CD14-positive monocyte (primary cell): ENCODE results near the gene CCL4. TPM values are rescaled to one million over a fixed set of nuclear protein-coding genes. Genes with fewer than 3 reads are reported as not detected.
A peak's percentile ranks its signal among the peaks of the same experiment; 100 is the strongest.

Source experiments
- DNase-seq, 3 donors: peaks; one replicate each; pipeline ENCODE4 v3.0.0-alpha.2; 2011 to 2022
- H2AFZ ChIP-seq: 2 replicates; pipeline ENCODE4 v1.6.0; 2012; ENCODE audit warnings: mild to moderate bottlenecking, low read depth, low read length, inconsistent platforms; ENCODE audit not compliant: insufficient read depth, poor library complexity, severe bottlenecking
- H3K27ac ChIP-seq, 2 donors: 1 replicate in 1 of 2; 2 replicates in 1 of 2; pipeline ENCODE4 v1.5.1; 2012 to 2013; ENCODE audit warnings: low read length in 2 of 2, control low read depth in 1 of 2, inconsistent platforms in 1 of 2, low read depth in 1 of 2, mild to moderate bottlenecking in 1 of 2
- H3K27me3 ChIP-seq, 2 donors: one replicate each; pipeline versions ENCODE4 v1.6.0 to v1.6.1; 2011 to 2013; ENCODE audit warnings: low read length in 2 of 2; ENCODE audit not compliant: control insufficient read depth in 2 of 2, insufficient read depth in 2 of 2
- H3K36me3 ChIP-seq, 2 donors: replicated peaks in 1 of 2; 1 replicate in 1 of 2; 2 replicates in 1 of 2; pipeline versions ENCODE4 v1.5.1 to v1.6.1; 2012 to 2013; ENCODE audit warnings: low read length in 2 of 2, control low read depth in 1 of 2, inconsistent platforms in 1 of 2, mild to moderate bottlenecking in 1 of 2; ENCODE audit not compliant: insufficient read depth in 2 of 2, control insufficient read depth in 1 of 2
- H3K4me1 ChIP-seq, 2 donors: 1 replicate in 1 of 2; 2 replicates in 1 of 2; pipeline versions ENCODE4 v1.5.1 to v1.6.1; 2012 to 2013; ENCODE audit warnings: low read length in 2 of 2, control low read depth in 1 of 2, inconsistent platforms in 1 of 2, mild to moderate bottlenecking in 1 of 2, moderate library complexity in 1 of 2; ENCODE audit not compliant: insufficient read depth in 2 of 2, control insufficient read depth in 1 of 2
- H3K4me2 ChIP-seq: replicated peaks from 2 replicates; pipeline ENCODE3; 2012; ENCODE audit warnings: low read length, moderate library complexity, mild to moderate bottlenecking; ENCODE audit not compliant: poor library complexity, severe bottlenecking; ENCODE audit errors: extremely low read depth
- H3K4me3 ChIP-seq, 3 experiments: fragments of 200-600 bp in 1 of 3; sonication (generic) in 1 of 3; replicated peaks in 1 of 3; 1 replicate in 2 of 3; 2 replicates in 1 of 3; pipeline ENCODE4 v1.5.1; 2011 to 2013; ENCODE audit warnings: low read length in 3 of 3, mild to moderate bottlenecking in 3 of 3, control low read depth in 2 of 3, low read depth in 2 of 3, inconsistent platforms in 1 of 3, moderate library complexity in 1 of 3
- H3K79me2 ChIP-seq: 2 replicates; pipeline ENCODE4 v1.6.0; 2012; ENCODE audit warnings: mild to moderate bottlenecking, control low read depth, inconsistent platforms, low read length, moderate library complexity; ENCODE audit not compliant: insufficient read depth
- H3K9ac ChIP-seq: 2 replicates; pipeline ENCODE4 v1.6.0; 2017; ENCODE audit warnings: low read length, mild to moderate bottlenecking; ENCODE audit not compliant: insufficient read depth, poor library complexity, severe bottlenecking
- H3K9me3 ChIP-seq, 2 donors: replicated peaks in 1 of 2; 1 replicate in 1 of 2; 2 replicates in 1 of 2; pipeline versions ENCODE4 v1.5.1 to v1.6.1; 2012 to 2013; ENCODE audit warnings: low read length in 2 of 2, control low read depth in 1 of 2; ENCODE audit not compliant: control insufficient read depth in 1 of 2, insufficient read depth in 1 of 2
- H4K20me1 ChIP-seq: 2 replicates; pipeline ENCODE4 v1.6.0; 2012; ENCODE audit warnings: mild to moderate bottlenecking, low read length, control low read depth, moderate library complexity; ENCODE audit not compliant: insufficient read depth
- H3K27ac Mint-ChIP-seq, 7 donors: one replicate each; pipeline ENCODE4 v1.8.0; 2020; ENCODE audit warnings: mild to moderate bottlenecking in 7 of 7, mixed read lengths in 7 of 7, moderate library complexity in 6 of 7, inconsistent platforms in 2 of 7
- H3K27me3 Mint-ChIP-seq, 3 donors: one replicate each; pipeline ENCODE4 v1.8.0; 2021 to 2022; ENCODE audit warnings: low read depth in 3 of 3, mild to moderate bottlenecking in 3 of 3, mixed read lengths in 3 of 3, moderate library complexity in 3 of 3, inconsistent platforms in 1 of 3
- H3K36me3 Mint-ChIP-seq, 2 donors: one replicate each; pipeline ENCODE4 v1.8.0; 2020; ENCODE audit warnings: mixed read lengths in 2 of 2, inconsistent platforms in 1 of 2, mild to moderate bottlenecking in 1 of 2
- H3K4me1 Mint-ChIP-seq: one replicate; pipeline ENCODE4 v1.8.0; 2020; ENCODE audit warnings: mild to moderate bottlenecking, mixed read lengths
- H3K4me3 Mint-ChIP-seq, 2 donors: one replicate each; pipeline ENCODE4 v1.8.0; 2020; ENCODE audit warnings: mild to moderate bottlenecking in 2 of 2, mixed read lengths in 2 of 2, moderate library complexity in 1 of 2
- H3K9me3 Mint-ChIP-seq, 7 donors: one replicate each; pipeline ENCODE4 v1.8.0; 2020 to 2022; ENCODE audit warnings: mixed read lengths in 7 of 7, mild to moderate bottlenecking in 6 of 7, moderate library complexity in 6 of 7, inconsistent platforms in 2 of 7
- WGBS: methylation state at CpG from one replicate; pipeline ENCODE4 v1.1.5; 2013; ENCODE audit warnings: missing lambda C conversion rate; ENCODE audit not compliant: insufficient coverage; 5-methylcytosine and 5-hydroxymethylcytosine counted together
- intact Hi-C, 2 donors: fragments of 100-400 bp; cut with micrococcal nuclease; formaldehyde crosslinking; loops; one replicate each; pipeline versions ENCODE4 v1.15.0 to v1.15.1; 2023
- polyA plus RNA-seq, 3 donors: library from polyadenylated mRNA; depleted of rRNA in 1 of 3; unstranded in 2 of 3; stranded (reverse) in 1 of 3; fragments of 300-500 nt in 2 of 3; fragments of >200 nt in 1 of 3; fragmentation: Illumina TruSeq in 2 of 3; gene quantifications; 1 replicate in 2 of 3; 2 replicates in 1 of 3; pipeline ENCODE4 v1.2.3, GENCODE V29; 2012 to 2021
- TF ChIP-seq, protein P1 (sequence below): fragments of 200-600 bp; IDR thresholded peaks from one replicate; pipeline ENCODE4 v1.8.0; 2022; ENCODE audit warnings: antibody characterized with exemption, mild to moderate bottlenecking

The CCL4 gene
- polyA plus RNA-seq, 3 donors: 11.8 to 41.7 (median 40.6) TPM

GRCh38 chr17:36055921-36056520 lies 47.6 kb upstream of the CCL4 start:
- DNase-seq: peak in 2 of 3 donors; percentile 7 to 69
- no peaks in the 10 kb centered on the region for H3K9me3 ChIP-seq
- H3K4me1 Mint-ChIP-seq: peaks cover 20% of the 10 kb centered on the region
- no peak overlapping the region for H3K4me2 ChIP-seq
- intact Hi-C loops: no loop called here
- peak overlapping the region in 2 of 7 donors; percentile 6 to 52 for H3K27ac Mint-ChIP-seq
- H3K79me2 ChIP-seq: no peaks in the 10 kb centered on the region
- no peaks in the 10 kb centered on the region for H3K4me1 ChIP-seq
- H3K9me3 Mint-ChIP-seq: peaks cover 5 to 12% (median 8%) of the 10 kb centered on the region in 7 donors
- H3K27me3 ChIP-seq: no peaks in the 10 kb centered on the region
- no peak overlapping the region for H3K27ac ChIP-seq
- no peak overlapping the region for H3K9ac ChIP-seq
- no CpG with 5 or more reads among the region's 4 CpGs for WGBS
- no peak overlapping the region for H3K4me3 ChIP-seq
- H3K36me3 ChIP-seq: no peaks in the 10 kb centered on the region
- no peaks in the 10 kb centered on the region for H4K20me1 ChIP-seq
- no peaks in the 10 kb centered on the region for H3K36me3 Mint-ChIP-seq
- no peak overlapping the region for H2AFZ ChIP-seq
- H3K4me3 Mint-ChIP-seq: no peak overlapping the region
- H3K27me3 Mint-ChIP-seq: peaks cover 0 to 7% (median 2%) of the 10 kb centered on the region in 3 donors
- TF ChIP-seq, protein P1, sequence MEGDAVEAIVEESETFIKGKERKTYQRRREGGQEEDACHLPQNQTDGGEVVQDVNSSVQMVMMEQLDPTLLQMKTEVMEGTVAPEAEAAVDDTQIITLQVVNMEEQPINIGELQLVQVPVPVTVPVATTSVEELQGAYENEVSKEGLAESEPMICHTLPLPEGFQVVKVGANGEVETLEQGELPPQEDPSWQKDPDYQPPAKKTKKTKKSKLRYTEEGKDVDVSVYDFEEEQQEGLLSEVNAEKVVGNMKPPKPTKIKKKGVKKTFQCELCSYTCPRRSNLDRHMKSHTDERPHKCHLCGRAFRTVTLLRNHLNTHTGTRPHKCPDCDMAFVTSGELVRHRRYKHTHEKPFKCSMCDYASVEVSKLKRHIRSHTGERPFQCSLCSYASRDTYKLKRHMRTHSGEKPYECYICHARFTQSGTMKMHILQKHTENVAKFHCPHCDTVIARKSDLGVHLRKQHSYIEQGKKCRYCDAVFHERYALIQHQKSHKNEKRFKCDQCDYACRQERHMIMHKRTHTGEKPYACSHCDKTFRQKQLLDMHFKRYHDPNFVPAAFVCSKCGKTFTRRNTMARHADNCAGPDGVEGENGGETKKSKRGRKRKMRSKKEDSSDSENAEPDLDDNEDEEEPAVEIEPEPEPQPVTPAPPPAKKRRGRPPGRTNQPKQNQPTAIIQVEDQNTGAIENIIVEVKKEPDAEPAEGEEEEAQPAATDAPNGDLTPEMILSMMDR: no peak

- TF ChIP-seq, protein P1: no peak
- H3K9me3 ChIP-seq: no peaks in the 10 kb centered on the region
- no peak overlapping the region for H3K4me3 ChIP-seq
- intact Hi-C loops: no loop called here
- Mint-ChIP-seq H3K27me3 (peaks cover 0 to 7% (median 1%) of the 10 kb centered on the region in 3 donors), H3K9me3 (no peaks in the 10 kb centered on the region), H3K27ac (peak overlapping the region in 3 of 7 donors; percentile 14 to 37 (median 31)), H3K4me3 (no peak overlapping the region), H3K36me3 (no peaks in the 10 kb centered on the region), H3K4me1 (peaks cover 20% of the 10 kb centered on the region)
- peak in 1 of 3 donors; percentile 30 for DNase-seq
- no peaks in the 10 kb centered on the region for H3K36me3 ChIP-seq
- H3K27me3 ChIP-seq: no peaks in the 10 kb centered on the region
- no peaks in the 10 kb centered on the region for H4K20me1 ChIP-seq
- no peak overlapping the region for H3K4me2 ChIP-seq
- H3K9ac ChIP-seq: no peak overlapping the region
- no peak overlapping the region for H3K27ac ChIP-seq
- no peaks in the 10 kb centered on the region for H3K4me1 ChIP-seq
- H2AFZ ChIP-seq: no peak overlapping the region
- H3K79me2 ChIP-seq: no peaks in the 10 kb centered on the region
These were observed 45.7 kb upstream of the CCL4 start for GRCh38 chr17:36057911-36058310.
